NB4 (cell line): ENCODE measurements around the gene SMCO1.

ENCODE experiments used
- CTCF ChIP-seq: IDR thresholded peaks from one replicate; pipeline ENCODE4 v1.5.1; 2012; ENCODE audit warnings: low read depth, low read length
- POLR2A ChIP-seq: IDR thresholded peaks from 2 replicates; pipeline ENCODE4 v1.6.1; 2011; ENCODE audit warnings: mild to moderate bottlenecking; ENCODE audit not compliant: insufficient read length; ENCODE audit errors: extremely low read depth
- TF ChIP-seq, protein P1 (sequence below): IDR thresholded peaks from 2 replicates; pipeline ENCODE4 v1.6.1; 2011; ENCODE audit warnings: low read depth, low read length

DNA sequence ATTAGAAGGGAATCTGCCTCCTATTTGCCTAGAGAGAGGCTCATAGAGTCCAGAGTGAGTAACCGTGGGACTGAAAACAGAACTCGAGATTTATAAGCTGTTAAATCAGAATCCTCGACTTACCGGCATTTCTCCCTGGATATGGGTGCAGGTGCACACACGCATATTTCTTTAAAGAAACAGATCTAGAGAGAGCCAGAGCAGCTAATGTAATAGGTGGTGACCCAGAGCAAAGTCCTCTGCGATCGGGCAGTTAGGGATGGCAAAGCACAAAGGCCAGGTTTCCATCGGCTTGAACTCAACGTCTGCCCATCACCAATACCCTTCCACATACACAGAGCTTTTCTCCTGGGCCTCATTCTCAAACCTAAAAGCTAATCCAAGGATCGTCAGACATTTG lies 25.4 kb downstream of the SMCO1 start:
- TF ChIP-seq CTCF: no peak
- TF ChIP-seq POLR2A: no peak
- TF ChIP-seq, protein P1, sequence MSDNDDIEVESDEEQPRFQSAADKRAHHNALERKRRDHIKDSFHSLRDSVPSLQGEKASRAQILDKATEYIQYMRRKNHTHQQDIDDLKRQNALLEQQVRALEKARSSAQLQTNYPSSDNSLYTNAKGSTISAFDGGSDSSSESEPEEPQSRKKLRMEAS: no peak
